GM19328 (cell line): Measurements from ENCODE around the gene CPA2.

ENCODE experiments used
- ATAC-seq: cut with Tn5 transposase; IDR thresholded peaks from one replicate; pipeline ENCODE4 v1.9.1; 2021; ENCODE audit warnings: mild to moderate bottlenecking, moderate library complexity; ENCODE audit not compliant: unreplicated experiment

CPA2 gene

DNA sequence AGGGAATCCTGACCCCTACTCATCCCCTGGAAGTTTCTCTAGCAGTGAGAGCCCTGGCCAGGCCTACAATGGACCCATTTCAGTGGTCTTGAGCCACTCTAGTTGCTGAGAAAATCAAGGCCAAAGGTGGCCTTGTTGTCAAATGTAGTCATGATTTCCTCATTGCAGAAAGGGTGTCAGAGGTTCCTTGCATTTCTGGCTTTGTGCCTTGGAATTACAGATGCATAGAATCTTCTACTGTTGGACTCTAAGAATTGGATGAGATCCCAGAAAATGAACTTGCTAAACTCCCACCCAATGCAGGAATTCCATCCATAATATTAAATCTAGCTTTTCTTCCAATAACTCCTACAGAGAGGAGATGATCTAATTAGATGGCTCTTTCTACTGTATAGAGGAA is 12.2 kb downstream of the CPA2 start:
- no peak for ATAC-seq

GRCh38 chr7:130279286-130279685 is 12.6 kb downstream of the CPA2 start:
- no peak for ATAC-seq

- no peak for ATAC-seq
Observed at GRCh38 chr7:130279906-130280305, 13.2 kb downstream of the CPA2 start.

- ATAC-seq = no peak
Observed at GRCh38 chr7:130281260-130281659, 14.6 kb downstream of the CPA2 start.

DNA sequence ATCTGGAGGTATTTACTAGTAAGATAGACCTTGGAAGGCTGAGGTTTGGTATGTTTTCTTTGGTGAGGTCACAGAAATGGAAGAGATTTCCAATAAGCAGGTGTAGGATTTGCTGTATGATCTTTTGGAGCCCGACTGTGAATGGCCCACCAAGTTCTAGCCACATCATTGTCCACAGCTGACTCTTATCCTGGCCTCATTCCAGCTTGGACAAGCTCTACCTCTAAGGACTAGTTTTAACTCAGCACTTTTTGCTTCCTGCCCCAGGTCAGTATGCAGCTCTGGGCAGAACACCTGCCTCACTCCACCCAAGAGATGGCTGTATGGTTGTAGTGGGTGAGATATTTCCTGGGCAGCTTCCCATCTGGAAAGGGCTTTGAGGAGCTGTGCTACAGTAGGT is 20.2 kb downstream of the CPA2 start:
- no peak for ATAC-seq

DNA sequence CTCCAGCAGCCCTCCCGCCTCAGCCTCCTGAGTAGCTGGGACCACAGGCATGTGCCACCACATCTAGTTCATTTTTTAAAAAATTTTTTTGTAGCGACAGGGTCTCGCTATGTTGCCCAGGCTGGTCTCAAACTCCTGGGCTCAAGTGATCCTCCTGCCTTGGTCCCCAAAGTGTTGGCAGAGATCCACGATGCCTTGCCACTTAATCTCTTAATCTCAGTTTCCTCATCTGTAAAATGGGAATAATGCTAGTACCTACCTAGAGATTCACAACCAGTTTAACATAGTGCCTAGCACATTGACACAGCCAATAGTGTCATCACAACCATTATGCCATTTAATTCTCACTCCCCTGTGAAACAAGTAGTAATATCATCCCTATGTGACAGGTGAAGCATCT is 21.5 kb downstream of the CPA2 start:
- no peak for ATAC-seq

DNA sequence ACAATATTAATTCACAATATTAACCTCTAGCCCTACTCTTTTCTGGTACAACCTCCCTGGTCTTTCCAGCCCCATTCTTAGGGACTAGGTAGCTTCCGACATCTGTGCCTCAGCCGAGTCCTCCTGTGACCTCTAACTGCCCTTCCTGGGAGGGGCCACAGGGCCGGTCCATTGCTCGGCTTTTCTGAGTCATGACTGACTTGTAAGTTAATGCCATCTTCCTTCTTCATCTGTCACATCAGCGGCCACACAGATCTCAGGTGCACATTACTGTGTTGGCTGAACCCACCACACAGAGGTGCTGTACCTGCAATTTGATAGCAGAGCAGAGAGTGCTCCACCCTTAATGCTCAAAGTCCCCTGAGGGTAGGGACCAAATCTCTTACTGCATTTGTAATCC is 22.2 kb downstream of the CPA2 start:
- ATAC-seq = no peak

- ATAC-seq = no peak
Observed at GRCh38 chr7:130289478-130289877, 22.8 kb downstream of the CPA2 start.

- ATAC-seq = no peak
Observed at GRCh38 chr7:130290745-130291144, 24.1 kb downstream of the CPA2 start.

- no peak for ATAC-seq
Observed at GRCh38 chr7:130292682-130293257, 26.1 kb downstream of the CPA2 start, which contains the start of gene CPA4. CPA4 (plus strand) TSS chr7:130293161; CDS start chr7:130293181, 20 bp downstream.

DNA sequence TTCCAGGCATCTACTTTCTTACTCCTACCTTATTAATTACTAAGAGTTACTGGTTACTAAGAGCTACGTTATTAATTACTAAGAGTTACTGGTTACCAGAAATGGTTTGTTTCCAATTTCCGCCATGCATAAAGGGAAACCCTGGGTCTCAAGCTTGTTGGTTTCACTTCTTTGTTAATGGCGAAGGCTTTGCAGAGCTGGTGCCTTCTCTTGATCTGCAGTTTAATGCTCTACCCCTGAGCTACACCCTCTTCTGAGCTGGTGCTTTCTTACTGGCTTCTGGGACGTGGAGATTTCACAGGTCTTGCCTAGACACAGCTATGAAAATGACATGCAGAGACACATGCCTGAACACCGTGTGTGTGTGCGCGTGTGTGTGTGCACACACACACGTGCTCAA is 26.9 kb downstream of the CPA2 start:
- no peak for ATAC-seq

- ATAC-seq = no peak
Observed at GRCh38 chr7:130294314-130294713, 27.7 kb downstream of the CPA2 start.

DNA sequence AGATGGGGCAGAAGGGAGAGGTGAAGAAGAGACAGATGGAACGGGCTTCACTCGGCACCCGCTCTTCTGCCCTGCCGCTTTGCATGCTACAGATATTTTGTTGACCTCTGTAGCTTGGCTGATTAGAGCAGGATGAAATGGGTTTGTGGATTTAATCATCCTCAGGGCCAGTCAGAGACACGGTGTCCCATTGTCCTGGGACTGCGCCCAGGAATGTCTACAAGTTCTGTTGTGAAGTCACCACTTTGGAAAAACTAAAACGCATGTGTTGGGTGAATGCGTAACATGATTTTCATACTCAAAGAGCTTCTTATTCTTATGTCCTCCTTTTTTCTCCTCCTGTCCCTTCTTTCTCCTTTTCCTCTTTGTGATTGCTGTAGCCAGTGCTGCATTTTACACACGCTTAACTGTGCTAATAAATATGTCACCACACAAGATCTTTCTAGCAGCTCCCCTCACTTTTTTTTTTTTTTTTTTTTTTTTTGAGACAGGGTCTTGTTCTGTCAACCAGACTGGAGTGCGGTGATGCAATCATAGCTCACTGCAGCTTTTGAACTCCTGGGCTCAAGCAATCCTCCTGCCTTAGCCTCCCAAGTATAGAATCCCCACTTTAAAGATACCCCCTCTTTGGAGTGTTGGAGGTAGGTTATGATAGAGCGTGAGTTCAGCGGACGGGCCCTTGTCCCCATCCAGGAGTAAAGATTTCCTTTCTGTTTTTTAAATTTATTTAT is 29.7 kb downstream of the CPA2 start:
- ATAC-seq = no peak

GRCh38 chr7:130297628-130298543 is 31.2 kb downstream of the CPA2 start:
- ATAC-seq = no peak

DNA sequence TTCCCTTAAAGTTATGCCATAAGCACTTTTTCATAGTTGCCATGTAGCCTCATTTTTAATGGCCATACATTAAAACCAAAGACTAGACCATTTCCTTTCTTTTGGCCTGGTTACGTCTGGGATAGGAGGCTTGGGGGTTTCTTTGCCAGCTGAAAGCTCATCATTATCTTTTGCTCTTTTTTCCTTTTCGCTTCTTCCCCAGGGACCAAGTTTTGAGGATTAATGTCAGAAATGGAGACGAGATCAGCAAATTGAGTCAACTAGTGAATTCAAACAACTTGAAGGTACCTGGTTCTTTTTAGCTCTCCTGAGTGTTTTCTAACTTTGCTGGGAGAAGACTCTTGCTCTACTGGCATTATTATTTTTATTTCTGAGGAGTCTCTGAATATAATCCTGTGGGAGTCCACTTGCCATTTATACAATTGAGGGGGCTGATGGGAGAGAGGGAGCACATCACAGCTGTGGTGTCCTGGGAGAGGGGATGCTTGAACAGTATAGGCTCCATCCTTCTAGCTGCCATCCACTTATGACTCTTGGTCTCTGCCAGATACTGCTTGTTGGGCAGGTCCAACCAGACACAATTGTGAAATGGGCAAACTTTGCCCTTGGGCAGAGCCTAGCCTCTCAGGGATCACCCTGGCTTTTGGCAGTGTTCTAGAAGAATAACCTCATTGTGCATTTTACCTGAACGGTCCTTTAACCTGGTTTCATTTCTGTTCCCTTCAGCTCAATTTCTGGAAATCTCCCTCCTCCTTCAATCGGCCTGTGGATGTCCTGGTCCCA is 32.1 kb downstream of the CPA2 start:
- ATAC-seq = no peak

GRCh38 chr7:130299866-130300265 is 33.2 kb downstream of the CPA2 start:
- ATAC-seq = no peak

DNA sequence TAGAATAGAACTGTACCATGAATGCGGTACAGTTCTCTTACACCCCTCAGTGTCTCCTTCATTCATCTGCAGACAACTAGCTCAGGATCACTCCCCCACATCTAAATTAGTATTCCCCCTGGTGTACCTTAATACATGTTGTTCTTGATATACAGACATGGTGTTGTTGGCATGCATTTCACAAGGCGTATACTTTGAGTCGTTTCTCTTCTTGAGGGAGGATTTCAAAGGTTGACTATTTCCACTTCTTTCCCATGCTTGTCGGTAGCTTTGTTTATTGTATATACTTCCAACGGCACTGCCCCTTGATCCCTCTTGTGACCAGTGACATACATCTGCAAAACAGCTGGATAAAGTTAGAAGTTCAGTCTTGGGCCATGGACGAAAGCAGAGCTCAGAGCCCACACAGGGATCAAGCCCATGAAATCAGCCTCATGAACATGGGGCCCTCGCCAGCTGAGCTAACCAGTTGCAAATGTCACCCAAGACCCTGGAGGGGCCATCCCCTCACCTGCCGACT is 34.9 kb downstream of the CPA2 start:
- ATAC-seq = no peak

GRCh38 chr7:130302649-130303048 is 36.0 kb downstream of the CPA2 start:
- no peak for ATAC-seq

GRCh38 chr7:130303127-130303526 is 36.5 kb downstream of the CPA2 start:
- ATAC-seq = no peak

- ATAC-seq = no peak
Observed at GRCh38 chr7:130303551-130303950, 36.9 kb downstream of the CPA2 start.

- ATAC-seq = no peak
Observed at GRCh38 chr7:130303982-130304381, 37.3 kb downstream of the CPA2 start.
